IMR-90 (cell line): ENCODE measurements around the gene EML5.

ENCODE experiments used
- CEBPB ChIP-seq: IDR thresholded peaks from 2 replicates; pipeline ENCODE4 v1.6.1; 2012; ENCODE audit warnings: low read depth, low read length, improper control_type of control experiment
- CTCF ChIP-seq: conservative IDR thresholded peaks from 2 replicates; pipeline ENCODE4 v1.5.1; 2012; ENCODE audit warnings: mild to moderate bottlenecking, low read depth, low read length, improper control_type of control experiment
- ELK1 ChIP-seq: fragments of 150-350 bp; IDR thresholded peaks from 2 replicates; pipeline ENCODE4 v1.6.1; 2016; ENCODE audit warnings: low read depth, mild to moderate bottlenecking, low read length, moderate library complexity, borderline replicate concordance
- MAFK ChIP-seq: IDR thresholded peaks from 2 replicates; pipeline ENCODE4 v1.6.1; 2012; ENCODE audit warnings: low read depth, low read length, improper control_type of control experiment
- MXI1 ChIP-seq: IDR thresholded peaks from 2 replicates; pipeline ENCODE4 v1.6.1; 2012; ENCODE audit warnings: low read depth, mild to moderate bottlenecking, low read length, moderate library complexity, borderline replicate concordance
- NFE2L2 ChIP-seq: fragments of 150-350 bp; IDR thresholded peaks from 2 replicates; pipeline ENCODE4 v1.6.1; 2016; ENCODE audit warnings: low read depth, mild to moderate bottlenecking, low read length
- POLR2A ChIP-seq: IDR thresholded peaks from 2 replicates; pipeline ENCODE4 v1.6.1; 2012; ENCODE audit warnings: mild to moderate bottlenecking, low read depth, low read length
- RAD21 ChIP-seq: IDR thresholded peaks from 2 replicates; pipeline ENCODE4 v1.6.1; 2012; ENCODE audit warnings: low read length, improper control_type of control experiment
- SMC3 ChIP-seq: fragments of 150-350 bp; IDR thresholded peaks from 2 replicates; pipeline ENCODE4 v1.6.1; 2016; ENCODE audit warnings: low read depth, mild to moderate bottlenecking, antibody characterized with exemption, low read length, moderate library complexity
- USF2 ChIP-seq: fragments of 150-350 bp; IDR thresholded peaks from 2 replicates; pipeline ENCODE4 v1.6.1; 2017; ENCODE audit warnings: mild to moderate bottlenecking, antibody characterized with exemption, low read length, low read depth

- TF ChIP-seq CTCF: no peak
- TF ChIP-seq RAD21: no peak
- peak; percentile 95 for TF ChIP-seq NFE2L2
- peak; percentile 51; the same call in 1 of the 2 replicates for TF ChIP-seq MAFK
- TF ChIP-seq POLR2A: no peak
- no peak for TF ChIP-seq SMC3
- TF ChIP-seq MXI1: no peak
- TF ChIP-seq CEBPB: no peak
- TF ChIP-seq USF2: no peak
- no peak for TF ChIP-seq ELK1
These were observed 37.0 kb upstream of the EML5 start for GRCh38 chr14:88829685-88830302.
